K562 (cell line): Measurements from ENCODE around the gene SCIN. TPM values are rescaled to one million over a fixed set of nuclear protein-coding genes. Genes with fewer than 3 reads are reported as not detected.

Source experiments
- CREB1 ChIP-seq, 2 experiments: sonication (generic) in 1 of 2; formaldehyde crosslinking in 1 of 2; IDR thresholded peaks; 2 replicates each; pipeline versions ENCODE4 v1.6.1 to v1.8.0; 2012 to 2022; ENCODE audit warnings: inconsistent platforms in 1 of 2, mild to moderate bottlenecking in 1 of 2, missing genetic modification reagents in 1 of 2, moderate library complexity in 1 of 2
- ESRRB ChIP-seq: fragments of 250-450 bp; sonication (Bioruptor Pico); IDR thresholded peaks from 2 replicates; pipeline ENCODE4 v1.5.0; 2020; ENCODE audit warnings: mild to moderate bottlenecking, moderate library complexity, borderline replicate concordance
- RBM34 ChIP-seq: fragments of 200-400 bp; formaldehyde crosslinking; IDR thresholded peaks from 2 replicates; pipeline ENCODE4 v1.6.1; 2018; ENCODE audit warnings: low read length, borderline replicate concordance; ENCODE audit not compliant: insufficient read depth
- SUPT5H ChIP-seq: fragments of 450-650 bp; IDR thresholded peaks from 2 replicates; pipeline ENCODE4 v1.6.1; 2016
- TRIM24 ChIP-seq, 2 experiments: fragments of 450-650 bp; IDR thresholded peaks; 2 replicates each; pipeline ENCODE4 v1.6.1; 2016
- ZBTB8A ChIP-seq: fragments of 450-650 bp; IDR thresholded peaks from 2 replicates; pipeline ENCODE4 v1.6.1; 2018; ENCODE audit warnings: mild to moderate bottlenecking, moderate library complexity; ENCODE audit not compliant: partially characterized antibody
- ZNF282 ChIP-seq: sonication (generic); formaldehyde crosslinking; IDR thresholded peaks from 2 replicates; pipeline ENCODE4 v1.8.1; 2023; ENCODE audit warnings: missing genetic modification reagents
- polyA plus RNA-seq, 8 experiments: library from polyadenylated mRNA; depleted of rRNA in 4 of 8; stranded (reverse) in 5 of 8; unstranded in 3 of 8; fragments of >200 nt; fragmentation: Nextera tagmentation in 2 of 8; fragmentation: Illumina TruSeq in 1 of 8; extraction: Ambion mirVana in 2 of 8; extraction: Trizol in 1 of 8; gene quantifications; 2 replicates each; pipeline versions ENCODE4 v1.2.1 to v1.2.3, GENCODE V29; 2011 to 2014; ENCODE audit warnings: inconsistent platforms in 1 of 8, missing spikeins in 1 of 8
- total RNA-seq, 7 experiments: library from RNA; depleted of rRNA in 6 of 7; stranded (reverse); fragments of >200 nt in 6 of 7; fragmentation: Illumina TruSeq in 2 of 7; extraction: Trizol in 2 of 7; gene quantifications; 2 replicates each; pipeline versions ENCODE4 v1.2.1 to v1.2.3, GENCODE V29; 2011 to 2021; ENCODE audit warnings: low replicate concordance in 1 of 7
- TF ChIP-seq, protein P1 (sequence below): fragments of 450-650 bp; formaldehyde crosslinking; IDR thresholded peaks from 2 replicates; pipeline ENCODE4 v1.4.0; 2020; ENCODE audit warnings: mild to moderate bottlenecking, mixed read lengths
- TF ChIP-seq, protein P2 (sequence below): fragments of 250-450 bp; sonication (Bioruptor Pico); IDR thresholded peaks from 2 replicates; pipeline ENCODE4 v1.8.0; 2022; ENCODE audit warnings: inconsistent platforms, mild to moderate bottlenecking, moderate library complexity, borderline replicate concordance

SCIN gene
- total and polyA plus RNA-seq, 9 of the 15 experiments (the other 6 are each of a cell fraction or from before 2014, with no cell fraction given) = 0.67 to 18.2 (median 10.6) TPM

DNA sequence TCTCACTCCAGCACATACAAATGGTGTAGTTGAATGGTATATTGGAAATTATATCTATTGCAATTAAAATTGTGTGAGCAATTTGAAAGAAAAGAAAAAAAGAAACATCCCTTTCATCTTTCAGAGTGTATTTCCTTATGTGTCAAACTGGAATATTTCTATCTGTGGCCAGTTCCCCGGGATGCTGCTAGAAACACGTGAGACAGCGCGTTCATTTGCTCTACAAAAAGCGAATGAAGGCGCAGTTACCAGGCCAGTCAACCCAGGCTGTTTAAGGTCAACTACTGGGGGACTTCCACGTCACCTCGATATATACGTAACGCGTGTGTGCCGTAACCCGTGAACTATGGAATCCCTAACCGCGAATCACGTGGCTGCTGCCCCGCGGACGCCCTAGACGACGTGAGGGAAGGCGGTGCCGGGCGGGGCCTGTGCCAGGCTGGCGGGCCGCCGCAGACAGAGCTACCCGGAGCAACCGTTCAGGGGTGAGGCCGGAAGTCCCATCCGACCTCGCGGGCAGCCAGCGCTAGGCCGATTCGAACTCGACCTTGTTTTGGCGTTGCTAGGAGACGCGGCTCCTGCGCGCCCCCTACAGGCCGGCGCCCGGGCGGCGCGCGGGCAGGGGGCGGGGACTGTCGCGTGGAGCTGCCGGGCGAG is 115.8 kb downstream of the SCIN start (continued):
- TF ChIP-seq, protein P1, sequence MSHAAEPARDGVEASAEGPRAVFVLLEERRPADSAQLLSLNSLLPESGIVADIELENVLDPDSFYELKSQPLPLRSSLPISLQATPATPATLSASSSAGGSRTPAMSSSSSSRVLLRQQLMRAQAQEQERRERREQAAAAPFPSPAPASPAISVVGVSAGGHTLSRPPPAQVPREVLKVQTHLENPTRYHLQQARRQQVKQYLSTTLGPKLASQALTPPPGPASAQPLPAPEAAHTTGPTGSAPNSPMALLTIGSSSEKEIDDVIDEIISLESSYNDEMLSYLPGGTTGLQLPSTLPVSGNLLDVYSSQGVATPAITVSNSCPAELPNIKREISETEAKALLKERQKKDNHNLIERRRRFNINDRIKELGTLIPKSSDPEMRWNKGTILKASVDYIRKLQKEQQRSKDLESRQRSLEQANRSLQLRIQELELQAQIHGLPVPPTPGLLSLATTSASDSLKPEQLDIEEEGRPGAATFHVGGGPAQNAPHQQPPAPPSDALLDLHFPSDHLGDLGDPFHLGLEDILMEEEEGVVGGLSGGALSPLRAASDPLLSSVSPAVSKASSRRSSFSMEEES (CRISPR knock-in tag) = peak; percentile 38; the same call in 1 of the 2 replicates
- no peak for TF ChIP-seq ESRRB (CRISPR knock-in tag)
- TF ChIP-seq CREB1 (IDR thresholded peaks at IDR 0.05) = peak; percentile 88
- TF ChIP-seq CREB1 (CRISPR knock-in tag; IDR thresholded peaks at IDR 0.05) = peak; percentile 85
- TF ChIP-seq ZBTB8A = no peak
- no peak for TF ChIP-seq ZNF282
- no peak for TF ChIP-seq RBM34
- TF ChIP-seq SUPT5H = no peak
- TF ChIP-seq, protein P2, sequence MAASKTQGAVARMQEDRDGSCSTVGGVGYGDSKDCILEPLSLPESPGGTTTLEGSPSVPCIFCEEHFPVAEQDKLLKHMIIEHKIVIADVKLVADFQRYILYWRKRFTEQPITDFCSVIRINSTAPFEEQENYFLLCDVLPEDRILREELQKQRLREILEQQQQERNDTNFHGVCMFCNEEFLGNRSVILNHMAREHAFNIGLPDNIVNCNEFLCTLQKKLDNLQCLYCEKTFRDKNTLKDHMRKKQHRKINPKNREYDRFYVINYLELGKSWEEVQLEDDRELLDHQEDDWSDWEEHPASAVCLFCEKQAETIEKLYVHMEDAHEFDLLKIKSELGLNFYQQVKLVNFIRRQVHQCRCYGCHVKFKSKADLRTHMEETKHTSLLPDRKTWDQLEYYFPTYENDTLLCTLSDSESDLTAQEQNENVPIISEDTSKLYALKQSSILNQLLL (CRISPR knock-in tag) = no peak
- TF ChIP-seq TRIM24 (IDR thresholded peaks at IDR 0.05) = peak; percentile 42 to 80; a peak in 3 of 4 replicates
